GM10266 (cell line): ENCODE results near the gene DDX6.

Experiments used
- DNase-seq: peaks from one replicate; pipeline ENCODE4 v3.0.0; 2012; ENCODE audit errors: extremely low spot score
- TF ChIP-seq, protein P1 (sequence below): IDR thresholded peaks from 2 replicates; pipeline ENCODE4 v1.5.1; 2012; ENCODE audit warnings: mild to moderate bottlenecking, low read depth; ENCODE audit not compliant: control insufficient read depth, insufficient read depth; ENCODE audit errors: missing control alignments

DDX6 gene

DNA sequence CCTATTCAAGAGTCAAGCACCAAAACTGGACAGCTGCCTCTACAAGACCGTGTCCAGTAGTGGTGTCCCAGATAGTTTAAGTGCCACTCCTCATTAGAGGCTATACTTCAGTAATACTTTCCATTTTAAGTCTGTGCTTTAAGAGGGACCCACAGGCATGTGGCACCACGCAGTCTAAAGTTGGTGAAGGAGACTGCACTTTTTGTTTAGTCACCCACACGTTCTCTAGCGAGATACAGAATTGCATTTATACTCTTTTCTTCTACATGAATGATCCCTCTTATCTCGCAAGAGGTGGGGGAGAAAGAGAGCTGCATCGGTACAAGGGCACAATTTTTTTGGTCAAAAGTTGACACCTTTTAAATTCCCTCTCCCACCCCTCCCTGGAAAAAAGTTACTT is 41.5 kb downstream of the DDX6 start:
- no peak for DNase-seq
- TF ChIP-seq, protein P1, sequence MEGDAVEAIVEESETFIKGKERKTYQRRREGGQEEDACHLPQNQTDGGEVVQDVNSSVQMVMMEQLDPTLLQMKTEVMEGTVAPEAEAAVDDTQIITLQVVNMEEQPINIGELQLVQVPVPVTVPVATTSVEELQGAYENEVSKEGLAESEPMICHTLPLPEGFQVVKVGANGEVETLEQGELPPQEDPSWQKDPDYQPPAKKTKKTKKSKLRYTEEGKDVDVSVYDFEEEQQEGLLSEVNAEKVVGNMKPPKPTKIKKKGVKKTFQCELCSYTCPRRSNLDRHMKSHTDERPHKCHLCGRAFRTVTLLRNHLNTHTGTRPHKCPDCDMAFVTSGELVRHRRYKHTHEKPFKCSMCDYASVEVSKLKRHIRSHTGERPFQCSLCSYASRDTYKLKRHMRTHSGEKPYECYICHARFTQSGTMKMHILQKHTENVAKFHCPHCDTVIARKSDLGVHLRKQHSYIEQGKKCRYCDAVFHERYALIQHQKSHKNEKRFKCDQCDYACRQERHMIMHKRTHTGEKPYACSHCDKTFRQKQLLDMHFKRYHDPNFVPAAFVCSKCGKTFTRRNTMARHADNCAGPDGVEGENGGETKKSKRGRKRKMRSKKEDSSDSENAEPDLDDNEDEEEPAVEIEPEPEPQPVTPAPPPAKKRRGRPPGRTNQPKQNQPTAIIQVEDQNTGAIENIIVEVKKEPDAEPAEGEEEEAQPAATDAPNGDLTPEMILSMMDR, result no peak

DNA sequence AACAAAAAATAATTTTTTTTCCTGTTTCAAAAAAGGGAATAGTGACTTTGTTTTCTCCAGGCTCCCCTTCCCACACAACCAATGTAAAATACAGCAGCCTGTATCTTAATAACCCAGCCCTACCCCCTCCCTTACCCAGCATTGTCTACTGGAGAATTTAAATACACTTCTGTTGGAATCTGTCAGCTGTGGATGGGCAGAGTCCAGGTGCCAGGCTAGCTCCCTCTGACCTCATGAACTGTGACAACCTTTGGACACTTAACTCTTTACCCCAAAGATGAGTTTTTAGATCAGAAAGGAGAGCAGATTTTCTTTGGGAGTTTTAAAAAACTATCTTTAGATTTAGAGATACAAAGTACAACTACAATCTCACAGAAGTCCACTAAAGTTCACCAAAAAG is 42.9 kb downstream of the DDX6 start:
- TF ChIP-seq, protein P1, result no peak
- DNase-seq, result no peak

DNA sequence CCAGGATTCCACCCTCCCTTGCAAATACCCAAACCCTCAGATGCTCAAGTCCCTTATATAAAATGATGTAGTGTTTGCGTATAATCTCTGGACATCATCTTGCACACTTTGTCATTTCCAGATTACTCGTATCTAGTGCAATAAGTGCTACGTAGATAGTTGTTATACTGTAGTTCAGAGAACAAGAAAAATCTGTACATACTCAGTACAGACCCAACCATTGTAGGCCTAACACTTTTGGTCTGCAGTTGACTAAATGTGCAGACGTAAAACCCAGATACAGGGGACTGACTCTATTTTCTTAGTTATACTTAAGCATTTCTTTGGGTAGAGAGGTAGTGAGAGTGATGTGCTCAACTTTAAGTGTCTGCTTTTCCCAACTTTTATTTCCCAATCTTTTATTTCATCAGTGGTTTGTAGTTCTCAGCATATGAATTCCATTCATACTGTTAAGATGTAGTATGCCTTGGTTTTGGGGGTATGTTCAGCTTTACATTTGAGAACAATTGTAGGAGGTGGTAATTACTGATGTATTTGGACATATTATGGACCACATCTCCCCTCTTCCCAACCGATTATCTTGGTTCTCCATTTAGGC is 43.9 kb downstream of the DDX6 start:
- DNase-seq, result no peak
- TF ChIP-seq, protein P1, result no peak

DNA sequence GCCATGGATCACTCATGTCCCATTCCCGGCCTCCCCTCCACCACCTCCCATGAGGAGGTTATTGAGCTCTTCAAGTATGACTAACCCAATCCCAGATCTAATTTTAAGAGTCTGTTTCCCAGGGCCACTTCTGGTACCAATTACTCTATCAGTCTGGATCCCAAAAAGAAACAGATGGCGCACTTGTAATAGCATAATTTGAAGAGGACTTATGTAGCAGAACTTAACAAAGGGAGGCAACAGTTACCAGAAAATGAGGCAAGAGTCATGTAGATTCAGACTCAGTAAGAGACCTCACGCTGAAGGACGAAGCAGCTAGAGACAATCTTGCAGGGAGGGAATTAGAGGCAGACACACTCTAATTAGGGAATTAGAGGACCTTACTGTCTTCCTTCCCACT is 46.9 kb downstream of the DDX6 start:
- DNase-seq, result no peak
- TF ChIP-seq, protein P1, result no peak

DNA sequence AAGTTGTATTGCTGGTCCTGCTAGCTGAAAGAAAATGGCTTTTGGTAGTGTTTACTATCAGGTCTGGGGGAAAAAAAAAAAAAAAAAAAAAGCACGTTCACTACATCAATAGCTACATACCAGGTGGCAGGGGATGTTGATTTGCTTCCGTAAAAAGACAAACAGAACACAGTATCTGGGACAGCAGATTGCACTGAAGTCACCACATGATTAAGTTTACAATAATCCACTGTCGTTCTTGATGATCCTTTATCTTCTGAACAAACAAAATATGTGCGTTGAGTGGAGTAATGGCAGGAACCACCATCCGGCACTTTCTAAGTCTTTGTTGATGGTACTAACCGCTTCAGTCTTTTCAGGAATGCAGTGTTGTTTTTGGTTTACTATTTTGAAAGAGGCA is 48.7 kb downstream of the DDX6 start:
- DNase-seq, result no peak

DNA sequence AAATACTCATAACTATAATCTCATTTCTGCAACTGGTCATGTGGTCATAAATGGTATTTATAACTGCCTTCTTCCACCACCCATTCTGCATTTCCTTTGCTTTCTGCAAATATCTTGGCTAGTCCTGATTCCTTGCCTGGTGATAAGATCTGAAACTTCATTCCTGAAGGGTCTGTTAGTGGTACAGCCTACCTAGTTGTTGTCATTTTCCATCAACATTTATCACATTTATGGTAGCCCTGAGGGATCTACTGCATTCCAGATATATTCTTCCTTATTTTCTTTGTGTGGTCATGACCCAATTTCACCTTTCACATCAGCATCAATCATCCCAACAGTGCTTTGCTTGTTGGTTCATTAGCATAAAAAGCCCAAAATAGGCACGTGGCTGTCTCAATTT is 50.1 kb downstream of the DDX6 start:
- no peak for DNase-seq
- TF ChIP-seq, protein P1, result no peak

More for the DNA sequence above, 48.7 kb downstream of the DDX6 start:
- TF ChIP-seq, protein P1, result no peak

DNA sequence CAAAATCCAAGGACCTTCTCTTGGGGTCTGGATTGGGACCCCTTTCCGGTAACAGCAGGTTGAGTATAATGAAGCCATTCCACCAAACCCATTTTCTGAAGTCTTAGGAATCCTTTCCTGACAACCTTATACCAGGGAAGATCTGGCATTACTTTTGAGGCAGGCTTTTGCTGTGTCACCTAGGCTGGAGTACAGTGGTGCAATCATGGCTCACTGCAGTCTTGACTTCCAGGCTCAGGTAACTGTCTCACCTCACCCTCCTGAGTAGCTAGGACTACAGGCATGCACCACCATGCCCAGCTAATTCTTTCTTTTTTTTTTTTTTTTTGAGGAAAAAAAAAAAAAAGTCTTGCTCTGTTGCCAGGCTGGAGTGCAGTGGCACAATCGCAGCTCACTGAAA is 55.8 kb downstream of the DDX6 start:
- DNase-seq, result no peak
- TF ChIP-seq, protein P1, result no peak
